HG02642 (cell line): ENCODE results near the gene EPAS1.

Experiments used
- ATAC-seq: cut with Tn5 transposase; IDR thresholded peaks from one replicate; pipeline ENCODE4 v1.9.1; 2021; ENCODE audit warnings: mild to moderate bottlenecking; ENCODE audit not compliant: unreplicated experiment, poor library complexity

The EPAS1 gene

DNA sequence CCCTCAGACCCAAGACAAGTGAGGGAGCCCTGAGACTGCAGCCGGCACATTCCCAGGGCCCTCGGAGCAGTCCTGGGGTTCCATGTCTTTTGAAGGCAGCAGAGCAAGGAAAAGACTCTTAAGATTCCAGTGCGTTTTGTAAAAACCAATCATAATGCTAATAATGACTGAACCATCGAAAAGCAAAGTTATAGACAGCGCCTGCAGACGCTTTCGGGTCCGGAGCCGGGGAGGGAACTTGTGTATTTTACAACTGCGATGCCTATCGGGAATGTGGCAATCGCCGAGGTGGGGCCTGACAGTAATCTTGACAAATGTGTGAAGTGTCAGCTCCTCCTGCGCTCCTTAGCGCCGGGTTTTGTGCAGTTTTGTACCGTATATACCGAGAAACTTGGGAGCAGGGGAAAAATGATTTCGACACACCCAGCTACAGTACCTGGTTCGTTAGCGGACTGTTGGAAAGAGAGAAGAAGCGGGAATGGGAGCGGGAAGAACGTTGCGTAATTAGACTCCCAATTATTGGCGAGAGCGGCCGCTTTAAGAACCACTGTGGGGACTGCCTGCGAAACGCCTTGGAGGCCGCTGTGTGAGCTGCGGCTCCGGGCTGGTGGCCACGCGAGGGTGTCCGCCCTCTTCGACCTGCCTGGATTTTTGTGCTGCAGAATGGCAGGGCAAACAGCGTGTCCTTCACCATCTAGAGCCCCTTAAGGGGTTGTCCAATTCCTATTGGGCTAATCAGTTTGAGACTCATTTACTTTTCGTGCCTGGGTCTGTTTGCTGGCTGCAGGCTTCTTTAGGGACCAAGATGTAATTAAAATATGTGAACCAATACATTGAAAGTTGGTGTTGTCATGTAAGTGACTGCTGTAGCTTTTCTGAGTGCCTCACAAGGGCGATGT lies 2.4 kb downstream of the EPAS1 start:
- no peak for ATAC-seq

DNA sequence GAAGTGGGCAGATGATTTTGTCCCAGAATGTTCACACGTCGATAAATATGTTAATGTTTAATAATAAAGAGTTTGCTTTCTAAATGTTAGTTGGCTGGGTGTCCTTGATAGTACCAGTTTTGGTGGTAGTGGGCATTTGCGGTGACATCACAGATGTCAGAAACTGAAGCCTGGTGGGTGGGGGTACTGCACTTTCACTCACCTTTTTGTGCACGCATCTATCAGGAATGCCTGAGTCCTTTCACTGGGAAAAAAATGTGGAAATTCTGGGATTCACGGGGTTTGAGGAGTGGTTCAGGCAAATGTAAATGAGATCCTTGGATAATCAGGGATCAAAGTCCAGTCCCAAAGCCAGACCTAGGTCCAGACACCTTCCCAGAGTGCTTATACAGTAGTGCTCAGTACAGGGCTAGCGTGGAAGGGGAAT lies 3.2 kb downstream of the EPAS1 start:
- no peak for ATAC-seq

DNA sequence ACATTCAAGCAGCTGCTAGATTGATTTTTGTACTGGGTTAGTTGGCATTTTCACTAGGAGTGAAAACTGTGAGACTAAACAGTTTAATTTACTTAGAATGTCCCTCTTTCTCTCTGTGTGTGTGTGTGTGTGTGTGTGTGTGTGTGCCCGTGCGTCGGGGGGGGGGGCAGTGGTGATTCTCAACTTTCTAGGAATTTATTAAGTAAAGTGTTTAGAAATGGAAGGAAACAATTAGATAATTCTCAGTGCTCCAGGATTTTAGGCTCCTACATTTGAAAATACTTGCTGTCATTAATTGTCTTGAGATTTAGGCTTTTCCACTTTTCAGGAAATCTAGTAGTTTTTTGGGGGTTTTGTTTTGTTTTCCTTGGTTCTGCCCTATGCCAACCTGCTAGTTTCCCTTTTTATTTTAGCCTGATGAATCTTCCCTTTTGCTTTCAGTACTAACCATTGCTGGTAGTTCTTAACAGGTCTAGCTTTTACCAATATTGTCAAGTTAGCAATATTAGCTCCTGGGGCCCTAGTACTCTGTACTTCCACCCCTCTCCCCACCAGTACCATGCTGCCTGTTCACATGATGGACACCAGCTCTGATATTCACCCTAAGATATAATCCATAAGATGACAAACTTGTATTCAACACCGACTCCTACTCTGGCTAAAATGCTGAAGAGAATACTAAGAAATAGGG lies 4.9 kb downstream of the EPAS1 start:
- no peak for ATAC-seq

DNA sequence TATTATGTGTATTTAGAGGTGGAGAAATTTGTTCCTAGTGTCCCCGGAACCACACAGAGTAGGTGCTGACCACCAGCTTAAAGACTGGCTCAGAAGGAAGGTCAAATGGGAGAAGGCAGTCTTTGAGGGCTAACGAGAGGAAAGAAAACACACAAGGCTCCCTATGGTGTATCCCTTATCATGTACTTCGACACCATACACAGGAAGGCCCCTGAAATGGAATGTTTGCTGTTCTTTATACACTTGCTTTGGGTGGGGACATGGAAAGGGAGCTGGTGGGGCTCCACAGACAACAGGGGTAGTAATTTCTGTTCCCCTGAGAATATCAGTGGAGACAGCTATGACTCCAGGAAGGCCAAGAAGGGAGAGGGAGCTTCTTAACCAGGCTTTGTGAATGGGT lies 6.0 kb downstream of the EPAS1 start:
- no peak for ATAC-seq

DNA sequence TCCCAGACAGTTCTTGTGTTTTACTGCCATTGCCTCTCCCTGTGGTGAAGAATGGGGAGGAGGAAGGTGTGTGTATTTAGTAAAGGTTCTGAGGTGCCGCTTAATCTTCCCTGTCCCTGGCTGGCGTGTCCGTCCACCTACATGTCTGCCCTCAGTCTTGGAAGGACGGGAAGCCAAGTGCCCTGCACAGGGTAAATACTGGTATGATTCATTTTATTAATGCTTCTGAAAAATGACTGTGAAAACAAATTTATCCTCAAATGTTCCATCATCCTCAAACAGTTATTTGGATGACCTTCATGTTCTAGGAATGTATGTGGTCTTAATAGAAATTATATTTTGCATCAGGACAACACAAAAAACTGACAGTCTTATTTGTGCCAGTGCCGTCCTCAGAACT lies 6.6 kb downstream of the EPAS1 start:
- no peak for ATAC-seq

DNA sequence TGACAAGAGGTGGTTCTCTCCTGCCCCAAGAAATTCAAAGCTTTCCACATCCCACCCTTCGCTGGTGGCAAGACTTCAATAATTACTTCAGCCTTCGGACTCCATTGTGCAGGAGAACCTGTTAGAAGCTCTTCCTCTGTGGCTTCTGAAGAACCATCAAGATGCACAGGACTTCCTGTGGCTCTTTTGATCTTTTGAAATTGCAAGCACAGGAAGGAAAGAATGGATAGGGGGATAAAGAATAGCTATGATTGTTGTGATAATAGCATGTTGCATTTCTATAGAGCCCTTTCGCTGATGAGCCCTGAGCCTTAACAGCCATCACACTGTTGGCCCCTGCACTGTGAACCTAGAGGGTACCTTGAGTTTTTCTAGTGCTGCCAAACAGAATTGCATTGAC lies 7.4 kb downstream of the EPAS1 start:
- ATAC-seq, result no peak

DNA sequence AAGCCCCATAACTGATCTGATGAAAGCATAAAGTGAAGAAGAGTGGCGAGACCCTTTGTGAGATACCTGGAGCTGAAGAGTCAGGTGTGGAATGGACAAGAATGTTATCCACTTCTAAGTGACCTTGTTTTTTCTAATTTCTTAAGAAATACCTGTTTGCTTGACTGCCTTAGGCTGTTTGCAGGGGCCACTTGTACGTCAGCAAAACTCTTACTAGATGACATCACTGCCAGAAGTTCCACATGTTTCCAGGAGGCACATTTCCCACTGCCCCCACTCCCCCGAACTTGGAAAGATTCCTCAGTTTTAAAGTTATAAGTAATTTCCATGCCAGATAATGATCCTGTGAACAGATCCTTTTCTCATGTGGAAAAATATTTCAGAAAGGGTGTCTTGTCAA lies 8.0 kb downstream of the EPAS1 start:
- ATAC-seq, result no peak

DNA sequence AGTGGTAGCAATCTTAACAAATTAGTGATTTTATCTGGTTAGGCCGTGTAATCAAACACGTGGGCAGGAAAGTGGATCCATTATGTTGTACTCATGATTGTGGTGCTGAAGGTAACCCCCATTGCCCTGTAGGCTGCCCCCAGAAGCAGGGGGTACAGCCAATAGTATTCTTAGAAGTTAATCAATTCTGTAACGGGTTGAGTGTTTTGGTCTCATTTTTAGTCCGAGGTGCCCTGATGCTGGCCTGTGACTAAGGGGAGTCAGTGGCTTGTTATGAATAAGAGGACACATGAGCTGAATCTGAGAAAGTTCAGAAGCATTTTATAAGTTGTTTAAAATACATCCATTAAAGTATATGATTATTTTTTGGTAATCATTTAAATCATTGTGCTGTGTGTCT lies 8.6 kb downstream of the EPAS1 start:
- ATAC-seq, result no peak

DNA sequence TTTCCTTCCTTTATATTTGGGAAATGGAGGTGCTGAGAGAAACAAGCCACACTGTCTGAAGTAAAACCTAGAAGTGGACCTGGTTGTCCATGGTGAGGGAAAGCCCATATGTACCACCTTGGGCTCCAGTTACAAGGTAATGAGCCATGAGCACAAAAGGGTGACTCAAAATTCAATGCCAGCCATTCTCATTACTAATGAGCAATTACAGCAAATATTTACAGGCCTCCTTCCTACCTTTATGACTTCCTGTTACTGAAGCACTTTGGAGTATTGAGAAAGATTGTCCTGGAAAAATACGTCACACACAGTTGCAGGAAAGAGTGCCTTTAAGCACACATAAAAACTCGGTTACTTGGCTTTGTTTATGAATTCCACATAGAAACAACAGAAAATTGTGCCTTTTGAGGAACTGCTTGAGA lies 9.1 kb downstream of the EPAS1 start:
- no peak for ATAC-seq

DNA sequence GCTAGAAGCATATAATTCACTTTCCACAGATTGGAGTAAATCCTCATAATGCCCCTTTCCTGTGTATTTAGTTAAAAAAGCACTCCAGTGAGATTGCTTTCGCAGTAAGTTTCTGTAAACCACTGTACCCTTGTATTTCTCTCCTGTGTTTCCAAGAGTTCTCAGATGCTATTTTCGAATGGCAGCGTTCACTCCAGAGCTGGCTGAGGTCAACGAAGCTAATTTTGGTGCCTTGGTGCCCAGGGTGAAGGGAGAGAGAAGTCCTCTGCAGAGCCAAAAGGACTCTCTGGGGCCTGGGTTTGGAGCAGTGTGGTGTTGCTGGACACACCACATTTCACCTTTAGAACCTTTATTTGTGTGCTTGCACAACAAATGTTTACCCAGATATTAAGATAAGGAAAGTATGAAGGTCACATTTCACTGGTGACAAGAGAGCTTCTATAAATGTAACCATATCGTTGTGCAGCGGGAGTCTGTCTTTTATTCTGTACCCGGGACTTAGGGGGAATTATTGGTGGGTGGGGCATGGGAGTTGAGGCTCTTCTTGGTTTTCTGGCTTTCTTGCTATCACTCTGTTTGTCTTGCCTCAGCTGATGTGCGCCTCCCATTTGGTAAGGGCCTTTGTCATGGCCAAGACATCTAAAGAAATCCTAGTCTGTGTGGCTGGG lies 9.9 kb downstream of the EPAS1 start:
- ATAC-seq, result no peak

DNA sequence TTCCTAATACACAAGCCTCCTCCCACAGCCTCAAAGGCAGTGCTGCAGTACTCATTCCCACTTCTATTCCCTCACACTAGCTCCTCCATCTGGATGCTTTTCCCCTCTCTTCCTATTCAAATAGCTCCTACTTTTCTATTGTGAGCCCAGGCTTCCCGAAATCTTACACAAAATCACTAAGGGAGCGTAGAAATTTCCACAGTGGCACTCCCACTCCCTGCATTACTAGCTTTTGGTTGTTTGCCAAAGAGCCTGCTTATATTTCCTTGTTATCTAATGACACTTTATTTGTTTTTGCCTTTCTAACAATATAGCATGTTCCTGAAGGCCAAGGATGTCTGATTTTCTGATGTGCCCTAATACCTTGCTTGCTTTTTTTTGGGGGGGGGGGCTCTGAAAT lies 10.9 kb downstream of the EPAS1 start:
- ATAC-seq, result no peak

DNA sequence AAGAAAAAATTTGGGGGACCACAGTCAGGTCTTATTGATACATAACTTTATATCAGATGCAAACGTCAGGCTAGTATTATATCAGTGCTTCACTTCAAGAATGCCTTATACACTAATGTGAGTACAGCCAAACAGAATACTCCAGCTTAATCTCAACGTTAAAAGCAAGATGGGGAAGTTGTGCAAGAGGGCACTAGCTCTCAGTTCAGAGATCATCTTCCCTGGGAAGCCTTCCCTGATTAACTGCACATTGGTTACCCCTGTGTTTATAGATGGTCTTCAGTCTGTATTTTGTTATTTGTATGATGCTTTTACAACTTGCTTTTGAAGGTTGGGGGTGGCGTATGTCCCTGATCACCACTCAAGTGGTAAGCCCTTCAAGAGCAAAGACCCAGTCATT lies 11.4 kb downstream of the EPAS1 start:
- no peak for ATAC-seq

DNA sequence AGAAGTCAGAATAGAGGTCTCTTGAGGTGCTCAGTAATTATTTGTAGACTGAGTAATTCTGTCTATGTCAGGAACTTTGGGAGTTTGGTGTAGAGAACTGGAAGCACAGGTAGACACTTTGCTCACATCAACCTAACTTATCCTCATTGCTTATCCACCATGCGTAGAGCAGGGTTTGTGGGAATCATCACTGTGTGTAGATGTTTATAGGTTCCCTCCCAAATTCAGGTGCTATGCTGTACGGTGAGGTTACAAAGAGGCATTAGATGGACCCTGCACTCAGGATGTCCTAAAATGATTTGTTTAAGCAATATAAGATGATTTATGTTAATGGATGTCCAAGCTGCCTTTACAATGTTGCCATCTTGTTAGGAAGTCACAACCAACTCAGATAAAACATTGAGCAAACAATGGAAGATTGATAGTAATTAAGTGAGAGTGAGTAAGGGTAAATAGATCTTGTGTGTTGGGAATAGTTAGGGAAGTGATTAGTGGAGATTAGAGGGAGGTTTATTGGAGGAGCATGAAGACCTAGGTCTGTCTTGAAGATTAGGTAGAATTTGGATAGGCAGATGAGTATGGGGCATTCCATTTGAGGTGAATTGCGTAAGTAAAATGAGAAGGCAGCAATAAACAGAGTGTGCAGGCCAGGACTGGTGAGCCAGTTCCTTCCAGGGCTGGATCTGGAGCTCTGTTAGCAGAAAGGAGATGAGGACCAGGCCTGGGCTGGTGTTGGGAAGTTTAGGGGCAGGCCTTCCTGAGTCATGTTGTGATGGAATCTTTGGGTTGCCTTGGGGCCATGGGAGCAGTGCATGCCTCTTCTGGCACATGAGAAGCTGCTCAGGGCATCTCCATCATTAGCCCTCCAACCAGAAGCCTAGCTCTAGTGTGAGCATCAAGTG lies 12.1 kb downstream of the EPAS1 start:
- ATAC-seq, result no peak

DNA sequence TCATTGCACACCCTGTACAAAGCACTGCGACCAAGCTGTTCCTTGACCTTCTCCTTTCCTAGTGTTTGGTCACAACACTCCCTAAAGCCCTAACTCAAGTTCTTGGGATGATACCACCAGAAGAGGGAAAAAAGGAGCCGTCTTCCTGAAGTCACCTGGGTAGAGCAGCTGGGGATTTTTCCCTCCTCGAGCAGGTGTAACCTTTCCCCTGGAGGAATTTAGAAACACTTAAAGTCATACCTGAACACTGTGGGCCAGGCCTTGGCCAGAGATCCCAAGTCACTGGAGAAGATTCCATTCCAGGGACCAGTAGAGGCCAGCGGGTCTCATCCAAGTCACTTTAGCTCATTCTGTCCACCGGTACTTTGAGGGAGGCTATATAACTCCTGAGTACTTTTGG lies 13.2 kb downstream of the EPAS1 start:
- ATAC-seq, result no peak

DNA sequence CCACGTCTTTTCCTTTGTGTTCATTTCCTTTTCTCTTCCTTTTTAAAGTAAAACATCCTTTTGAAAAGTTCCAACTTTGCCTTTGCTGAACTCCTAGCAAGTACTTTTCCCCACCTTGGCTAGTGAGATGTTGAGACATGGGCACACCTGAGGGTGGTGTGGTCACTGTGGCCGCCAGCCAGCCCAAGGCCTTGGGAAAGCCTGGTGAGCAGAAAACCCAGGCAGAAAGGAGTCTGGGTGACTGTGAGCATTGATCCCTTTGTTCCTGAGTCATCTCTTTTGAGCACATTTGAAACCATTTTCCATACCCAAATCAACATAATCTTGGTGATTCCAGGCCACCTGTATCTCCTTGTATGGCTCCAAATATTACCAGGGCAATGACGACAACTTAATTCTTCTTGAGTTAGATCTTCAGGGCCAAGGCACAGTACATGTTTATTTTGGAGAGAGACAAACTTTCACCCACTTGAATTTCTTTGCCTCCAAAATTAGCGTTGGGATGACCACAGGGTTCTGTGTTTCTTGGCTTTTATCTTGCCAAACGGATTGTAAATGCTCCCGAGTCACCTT lies 14.5 kb downstream of the EPAS1 start:
- ATAC-seq, result no peak

DNA sequence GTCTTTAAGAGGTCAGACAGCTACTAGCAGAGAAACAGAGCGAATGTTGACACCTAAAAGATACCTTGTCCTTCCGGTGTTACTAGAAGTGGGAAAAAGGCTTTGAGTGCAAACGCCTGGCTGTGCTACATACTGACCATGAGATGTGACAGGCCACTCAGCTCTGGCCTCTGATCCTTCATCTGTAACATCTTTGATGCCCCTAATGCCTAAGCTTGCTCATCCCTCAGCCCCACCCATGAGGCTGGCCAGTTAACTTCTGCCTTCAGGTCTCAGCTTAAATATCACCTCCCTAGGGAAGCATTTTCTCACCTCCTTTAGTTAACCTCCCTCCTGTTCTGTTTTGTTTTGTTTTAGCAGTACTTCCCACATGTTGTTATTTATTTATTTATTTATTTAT lies 15.9 kb downstream of the EPAS1 start:
- no peak for ATAC-seq

DNA sequence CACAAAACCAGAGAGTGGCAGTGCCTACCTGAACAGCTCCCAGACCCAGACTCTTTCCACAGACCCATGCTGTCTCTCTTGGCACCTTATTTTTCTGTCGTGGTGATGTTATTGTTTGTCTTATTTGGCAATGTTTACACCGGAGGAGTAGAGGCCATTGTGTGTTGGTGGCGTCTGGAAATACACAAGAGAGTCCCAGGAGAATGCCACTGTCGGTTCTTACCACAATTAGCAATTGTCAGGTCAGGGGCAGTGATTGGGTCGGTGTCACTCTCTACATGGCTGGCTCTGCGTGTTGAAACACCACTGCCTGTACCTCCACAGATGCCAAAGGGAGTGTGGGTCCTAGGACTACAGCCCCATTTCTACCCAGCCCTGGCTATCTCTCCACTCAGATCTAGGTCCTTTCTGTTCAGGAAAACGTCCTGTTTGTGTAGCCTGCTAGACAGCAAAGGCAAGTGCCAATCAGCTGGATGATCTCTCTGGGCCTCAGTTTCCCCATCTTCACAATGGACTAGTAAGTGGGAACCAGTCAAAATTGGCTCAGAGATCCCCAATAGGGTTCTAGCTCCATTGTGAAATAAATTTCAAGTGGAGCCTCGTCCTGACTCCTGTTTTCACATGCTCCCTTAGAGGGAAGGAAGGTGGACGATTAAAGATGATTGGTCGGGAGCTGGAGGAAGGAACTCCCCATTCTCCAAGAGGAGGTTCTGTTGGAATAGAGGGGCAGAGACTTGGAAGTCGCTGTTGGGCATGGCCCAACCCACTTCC lies 17.0 kb downstream of the EPAS1 start:
- ATAC-seq, result no peak

DNA sequence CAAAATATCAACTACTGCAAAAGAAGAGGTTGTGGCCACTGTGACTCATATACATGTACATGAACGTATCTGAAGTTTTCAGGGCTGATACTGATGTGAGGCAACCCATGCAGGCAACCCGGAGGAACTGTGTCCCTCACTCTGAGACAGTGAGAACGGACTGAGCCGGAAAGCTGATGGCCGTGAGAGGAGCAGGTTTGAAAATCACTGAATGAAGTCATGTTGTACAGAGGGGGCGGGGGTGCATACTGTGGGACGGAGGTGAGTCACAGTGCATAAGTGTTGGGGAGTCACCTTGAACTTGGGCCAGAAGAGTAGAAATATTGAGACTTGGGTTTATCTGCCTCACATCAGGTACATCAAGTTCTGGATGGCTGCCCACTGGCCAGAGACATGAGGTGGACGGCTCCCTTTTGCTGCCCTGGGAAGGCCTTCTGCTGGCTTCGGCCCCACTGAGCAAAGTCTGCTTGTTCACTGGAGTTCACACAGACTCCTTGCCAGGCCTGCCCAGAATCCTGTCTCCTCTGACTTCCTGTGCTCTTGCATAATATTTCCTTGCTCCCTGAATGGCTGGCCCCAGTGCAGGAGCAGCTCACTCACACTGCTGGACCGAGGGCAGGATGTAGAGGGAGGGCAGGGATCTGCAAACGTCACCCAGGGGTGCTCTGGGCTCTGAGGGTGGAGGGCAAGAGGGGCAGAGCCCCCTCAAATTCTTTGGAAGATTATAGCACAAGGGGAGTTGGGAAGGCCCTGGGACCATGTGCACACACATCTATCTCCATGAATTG lies 18.1 kb downstream of the EPAS1 start:
- ATAC-seq, result no peak
